ENCODE results near the gene SERHL2.
A peak's percentile ranks its signal among the peaks of the same experiment; 100 is the strongest.
"Not testable (repeated sequence)": the region's sequence is repeated elsewhere in the genome, so short reads cannot be mapped to it uniquely, and the experiment has no call there.

The SERHL2 gene

DNA sequence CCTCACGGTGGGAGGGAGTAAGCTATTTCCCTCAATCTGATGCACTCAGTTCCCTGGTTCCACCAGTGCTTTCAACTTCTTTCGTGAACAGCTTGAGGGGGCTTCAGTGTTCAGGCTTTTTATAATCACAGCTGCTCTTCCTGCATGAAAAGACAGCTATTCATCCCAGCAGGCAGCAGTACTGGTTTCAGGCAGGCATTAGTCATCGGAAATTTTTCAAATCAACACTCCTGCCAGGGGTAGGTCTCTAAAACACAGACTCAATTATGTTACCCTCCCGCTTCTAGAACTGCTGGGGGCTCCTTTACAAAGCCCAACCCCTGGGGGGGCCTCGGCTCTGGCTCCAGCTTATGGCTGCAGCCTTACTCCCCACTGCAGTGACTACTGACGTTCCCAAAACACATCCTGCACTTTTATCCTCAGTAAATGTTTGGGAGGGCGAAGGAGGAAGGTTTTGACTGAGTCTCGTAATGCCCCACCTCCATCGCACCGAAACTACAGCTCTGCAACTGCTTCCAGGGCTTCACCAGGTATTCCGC, 55.1 kb downstream of the SERHL2 start:
- no peak for DNase-seq

DNA sequence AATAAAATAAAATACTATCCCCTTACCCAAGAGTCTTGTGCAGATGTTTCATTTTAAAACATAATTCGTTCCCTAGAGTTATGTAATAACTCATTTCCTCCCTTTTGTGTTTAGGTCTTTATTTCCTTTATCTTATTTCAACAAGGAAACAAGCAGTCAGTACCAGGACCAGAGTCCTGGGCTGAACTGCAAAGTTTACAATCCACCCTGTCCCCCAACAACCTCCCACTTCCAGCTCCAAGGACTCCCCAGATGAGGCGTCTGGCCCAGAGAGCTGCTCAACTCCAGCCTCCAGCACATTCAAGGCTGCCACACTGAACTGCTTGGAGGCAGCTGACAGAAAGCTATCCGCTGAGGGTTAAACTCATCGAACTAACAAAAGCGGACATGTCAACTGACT, 56.4 kb downstream of the SERHL2 start:
- no peak for DNase-seq

DNA sequence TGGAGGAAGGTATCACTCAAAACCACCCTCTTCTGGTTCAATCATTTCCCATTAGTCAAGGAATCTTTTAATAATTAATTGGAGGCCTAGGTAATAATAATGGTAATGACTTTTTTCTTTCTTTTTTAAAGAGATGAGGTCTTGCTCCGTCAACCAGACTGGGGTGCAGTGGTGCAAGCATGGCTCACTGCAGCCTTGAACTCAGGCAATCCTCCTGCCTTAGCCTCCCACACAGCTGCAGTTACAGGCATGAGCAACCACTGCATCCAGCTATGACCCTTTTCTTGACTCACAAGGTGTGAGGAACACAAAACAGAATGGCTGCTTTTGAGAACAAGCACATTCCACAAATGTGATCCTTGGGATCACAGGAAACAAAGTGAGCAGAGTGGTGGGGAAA, 57.3 kb downstream of the SERHL2 start:
- DNase-seq, result no peak

DNA sequence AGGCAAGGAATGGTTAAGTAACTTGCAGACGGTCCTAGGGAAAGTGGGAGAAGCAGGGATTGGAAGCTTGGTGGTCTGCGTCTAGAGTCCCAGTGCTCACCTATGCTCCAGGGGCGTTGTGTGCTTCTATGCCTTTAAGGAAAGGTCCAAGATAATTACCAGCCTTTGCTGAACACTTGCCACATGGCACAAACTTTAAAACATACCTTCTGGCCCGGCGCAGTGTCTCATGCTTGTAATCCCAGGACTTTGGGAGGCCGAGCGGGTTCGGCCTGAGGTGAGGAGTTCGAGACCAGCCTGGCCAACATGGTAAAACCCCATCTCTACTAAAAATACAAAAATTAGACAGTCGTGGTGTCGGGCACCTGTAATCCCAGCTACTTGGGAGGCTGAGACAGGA, 58.6 kb downstream of the SERHL2 start:
- DNase-seq, result no peak

DNA sequence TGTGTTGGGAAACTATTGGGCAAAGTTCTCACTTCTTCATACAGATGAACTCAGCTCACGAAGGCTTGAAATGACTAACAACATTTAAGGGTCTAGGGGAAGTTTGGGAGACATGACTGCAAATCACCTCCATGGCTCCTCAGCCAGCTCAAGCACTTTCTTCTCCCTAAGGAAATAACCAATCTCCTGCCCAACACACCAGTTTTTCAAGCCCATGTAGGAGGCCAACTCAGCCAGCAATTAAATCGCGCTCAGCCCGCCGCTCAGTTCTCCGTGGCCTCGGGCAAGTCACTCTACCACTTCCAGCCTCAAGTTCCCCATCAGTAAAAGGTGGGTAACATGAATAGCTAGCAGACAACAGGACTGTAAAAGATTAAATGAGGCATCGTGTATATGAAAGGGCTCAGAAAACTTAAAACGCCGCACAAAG, 60.1 kb downstream of the SERHL2 start:
- DNase-seq, result no peak

DNA sequence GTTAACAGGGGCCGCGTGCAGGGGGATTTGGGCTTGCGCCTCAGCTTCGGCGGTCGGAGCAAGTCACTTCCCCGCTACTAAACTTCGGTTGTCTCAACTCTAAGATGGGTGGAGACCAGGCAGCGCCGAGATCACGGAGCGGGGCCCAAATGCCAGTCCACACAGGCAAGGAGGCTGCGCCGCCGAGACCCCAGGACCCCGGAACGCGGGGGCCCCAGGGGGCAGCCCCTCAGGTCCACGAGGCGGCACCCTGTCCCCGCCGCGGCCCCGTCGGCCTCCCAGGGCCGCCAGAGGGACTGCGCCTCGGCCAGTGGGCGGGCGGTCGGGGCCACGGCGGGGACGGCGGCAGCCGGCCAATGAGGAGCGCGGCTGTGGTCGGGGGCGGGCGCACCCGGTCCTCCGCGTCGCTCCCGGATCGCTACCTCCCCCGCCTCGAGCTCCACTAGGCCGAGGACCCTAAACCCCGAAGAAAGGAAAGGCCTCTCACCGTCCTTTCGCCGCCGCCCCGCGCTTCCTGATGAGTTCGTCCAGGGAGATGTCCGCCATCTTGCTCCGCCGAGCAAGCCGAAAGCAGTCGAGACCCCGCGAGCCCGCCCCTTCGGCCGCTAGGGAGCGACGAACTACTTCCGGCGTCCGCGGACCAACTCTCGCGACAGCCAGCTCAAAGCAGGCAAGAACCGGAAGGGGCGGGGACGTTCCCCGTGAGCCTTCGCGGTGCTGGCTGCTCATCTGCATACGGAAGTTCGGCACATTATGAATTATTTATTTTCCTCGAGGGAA, 60.7 kb downstream of the SERHL2 start, which contains the start of gene POLDIP3:
Gene POLDIP3, minus strand, starts transcription at position 572 of the 780 bp plus-strand sequence. Its CDS starts 26 bp downstream, at position 546.
- peak; percentile 97 for DNase-seq

DNA sequence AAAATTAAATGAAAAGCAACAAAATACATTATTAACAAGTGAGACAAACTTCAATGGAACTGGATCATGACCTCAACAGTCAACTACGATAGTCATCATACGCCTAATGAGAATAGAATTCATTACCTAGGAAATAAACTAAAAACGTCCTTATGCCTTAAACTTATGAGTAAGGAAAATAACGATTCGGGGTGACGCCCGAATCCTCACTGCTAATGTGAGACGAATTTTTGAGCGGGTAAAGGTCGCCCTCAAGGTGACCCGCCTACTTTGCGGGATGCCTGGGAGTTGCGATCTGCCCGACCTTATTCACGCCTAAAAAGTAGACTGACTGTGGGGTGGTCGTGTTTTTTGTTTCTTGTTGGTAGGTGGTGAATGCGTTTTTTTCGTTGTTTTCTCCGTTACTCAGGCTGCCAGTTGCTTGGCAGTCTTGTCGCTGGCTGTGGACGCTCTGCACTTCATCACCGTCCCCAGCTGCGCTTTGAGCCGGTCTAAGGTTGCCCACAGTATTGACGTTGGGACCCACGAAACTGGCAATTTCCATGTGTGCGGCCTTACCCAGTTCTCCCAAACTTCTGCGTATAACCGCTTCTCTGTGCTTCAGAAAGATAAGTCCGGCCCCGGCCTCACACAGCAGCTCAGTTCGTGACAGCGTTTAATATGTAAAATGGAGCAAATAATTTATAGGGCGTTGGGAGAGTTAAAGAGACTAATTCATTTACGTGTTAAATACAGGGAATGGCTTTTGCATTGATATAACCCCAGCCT, 61.5 kb downstream of the SERHL2 start:
- DNase-seq, result peak; percentile 66

DNA sequence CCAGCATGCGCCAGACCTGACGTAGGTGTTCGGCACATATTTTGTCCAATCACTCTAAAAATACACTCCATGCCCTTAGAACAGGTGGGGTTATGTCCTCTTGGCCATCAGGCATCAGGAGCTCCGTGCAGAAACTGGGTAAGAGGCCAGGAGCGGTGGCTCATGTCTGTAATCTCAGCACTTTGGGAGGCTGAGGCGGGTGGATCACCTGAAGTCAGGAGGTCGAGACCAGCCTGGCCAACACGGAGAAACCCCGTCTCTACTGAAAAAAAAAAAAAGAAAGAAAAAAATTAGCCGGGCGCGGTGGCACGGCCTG, 62.1 kb downstream of the SERHL2 start:
- DNase-seq, result not testable (repeated sequence)

DNA sequence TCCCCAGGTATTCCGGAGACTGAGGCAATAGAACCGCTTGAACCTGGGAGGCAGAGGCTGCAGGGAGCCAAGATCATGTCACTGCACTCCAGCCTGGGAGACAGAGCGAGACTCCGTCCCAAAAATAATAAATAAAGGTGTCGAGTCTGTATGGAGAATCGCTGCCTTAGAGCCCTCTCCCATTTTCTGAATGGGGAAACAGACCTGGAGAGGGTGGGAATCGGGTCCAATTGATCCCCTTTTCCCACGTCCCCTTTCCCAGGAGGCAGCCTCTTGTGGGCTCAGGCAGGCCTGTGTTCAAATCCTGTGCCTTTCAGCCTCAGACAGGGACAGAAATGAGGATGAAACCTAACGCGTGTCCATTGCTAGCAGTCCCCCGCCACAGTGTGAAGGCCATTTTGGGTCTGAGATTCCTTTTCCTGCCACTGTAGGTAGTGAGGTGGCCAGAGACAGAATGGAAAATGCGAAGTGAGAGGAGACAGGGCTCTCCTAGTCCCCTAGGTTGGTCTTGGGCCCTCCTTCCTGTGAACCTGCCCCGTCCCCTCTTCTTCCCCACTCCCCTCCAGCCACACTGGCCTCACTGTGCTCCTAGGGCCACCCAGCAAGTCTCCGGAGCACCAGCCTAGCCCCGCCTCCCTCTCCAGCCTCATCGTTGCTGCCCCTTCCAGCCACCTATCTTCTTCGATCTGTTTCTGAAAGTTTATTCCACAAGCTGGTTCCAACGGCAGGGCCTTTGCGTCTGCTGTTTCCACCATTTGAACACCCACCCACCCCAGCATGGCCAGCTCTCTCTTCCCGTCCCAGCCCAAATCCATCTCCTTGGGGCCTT, 63.6 kb downstream of the SERHL2 start:
- no peak for DNase-seq

DNA sequence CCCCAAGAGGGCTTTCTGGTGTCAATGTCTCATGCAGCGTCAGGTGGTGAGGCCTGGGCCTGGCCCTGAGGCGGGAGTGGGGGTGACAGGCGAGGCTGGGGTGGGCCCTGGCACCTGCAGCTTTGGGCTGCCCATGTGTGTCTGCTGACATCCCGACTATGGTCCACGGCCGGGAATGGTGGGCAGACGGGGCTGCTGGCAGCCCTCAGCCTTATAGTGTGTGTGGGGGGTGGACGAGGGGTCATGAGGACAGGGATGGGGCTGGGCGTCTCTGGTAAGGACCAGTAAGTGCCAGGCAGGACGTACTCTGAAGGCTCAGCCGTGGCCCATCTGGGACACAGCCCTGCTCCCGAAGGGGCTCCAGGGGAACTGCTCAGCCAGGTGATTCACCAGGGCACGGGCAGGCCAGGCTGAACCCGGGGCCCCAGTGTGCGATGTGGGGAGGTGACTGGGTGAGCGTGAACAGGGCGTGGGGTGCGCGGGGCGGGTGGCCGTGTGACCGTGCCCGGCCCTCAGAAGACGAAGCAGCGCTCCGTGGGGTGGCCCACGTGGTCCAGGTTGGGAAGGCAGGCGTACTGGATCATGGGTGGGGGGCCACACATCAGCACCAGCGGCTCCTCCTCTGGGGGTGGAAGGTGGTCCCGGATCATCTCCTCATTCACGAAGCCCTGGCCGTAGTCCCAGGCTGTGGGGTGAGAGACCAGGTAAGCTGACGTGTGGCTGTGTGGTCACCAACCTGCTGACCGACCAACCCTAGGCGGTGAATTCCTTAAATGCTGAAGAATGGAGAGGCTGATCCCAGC, 65.7 kb downstream of the SERHL2 start:
- DNase-seq, result no peak

DNA sequence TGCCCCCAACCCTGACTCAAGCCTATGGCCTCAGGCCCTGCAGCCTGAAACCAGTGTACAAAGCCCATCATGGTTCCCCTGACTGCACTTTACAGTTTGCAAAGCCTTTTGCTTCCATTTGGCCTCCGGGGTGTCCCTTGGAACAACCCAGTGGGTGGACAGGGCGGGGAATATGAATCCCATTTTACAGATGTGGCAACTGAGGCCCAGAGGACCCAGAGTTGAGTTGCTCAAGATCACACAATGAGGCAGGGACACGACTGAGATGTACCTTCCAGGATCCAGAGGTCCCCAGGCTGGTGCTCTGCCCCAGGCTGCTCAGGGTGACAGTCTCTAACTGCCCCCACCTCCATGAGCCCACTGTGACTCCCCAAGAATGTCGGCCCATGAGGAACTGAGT, 66.3 kb downstream of the SERHL2 start:
- DNase-seq, result no peak

DNA sequence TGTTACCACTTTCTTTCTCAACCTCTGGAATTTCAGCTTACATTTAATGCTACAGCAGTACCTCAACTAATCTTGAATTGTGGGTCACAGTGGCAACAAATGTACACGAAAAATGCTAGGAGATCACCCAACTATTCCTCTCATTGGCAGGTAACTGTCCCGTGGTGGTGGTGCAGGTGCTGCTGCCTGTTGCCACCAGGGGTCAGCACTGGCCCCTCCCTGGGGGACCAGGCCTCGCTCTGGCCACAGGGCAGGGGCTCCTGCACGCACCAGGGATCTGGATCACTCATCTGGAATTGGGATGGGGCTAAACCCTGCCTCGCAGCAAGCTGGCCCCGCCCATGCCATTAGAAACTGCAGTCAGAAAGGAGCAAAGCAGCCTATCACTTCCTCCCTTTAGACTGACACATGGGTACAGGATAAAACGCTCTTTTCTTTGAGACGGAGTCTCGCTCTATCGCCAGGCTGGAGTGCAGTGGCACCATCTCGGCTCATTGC, 67.8 kb downstream of the SERHL2 start:
- DNase-seq, result peak; percentile 38

DNA sequence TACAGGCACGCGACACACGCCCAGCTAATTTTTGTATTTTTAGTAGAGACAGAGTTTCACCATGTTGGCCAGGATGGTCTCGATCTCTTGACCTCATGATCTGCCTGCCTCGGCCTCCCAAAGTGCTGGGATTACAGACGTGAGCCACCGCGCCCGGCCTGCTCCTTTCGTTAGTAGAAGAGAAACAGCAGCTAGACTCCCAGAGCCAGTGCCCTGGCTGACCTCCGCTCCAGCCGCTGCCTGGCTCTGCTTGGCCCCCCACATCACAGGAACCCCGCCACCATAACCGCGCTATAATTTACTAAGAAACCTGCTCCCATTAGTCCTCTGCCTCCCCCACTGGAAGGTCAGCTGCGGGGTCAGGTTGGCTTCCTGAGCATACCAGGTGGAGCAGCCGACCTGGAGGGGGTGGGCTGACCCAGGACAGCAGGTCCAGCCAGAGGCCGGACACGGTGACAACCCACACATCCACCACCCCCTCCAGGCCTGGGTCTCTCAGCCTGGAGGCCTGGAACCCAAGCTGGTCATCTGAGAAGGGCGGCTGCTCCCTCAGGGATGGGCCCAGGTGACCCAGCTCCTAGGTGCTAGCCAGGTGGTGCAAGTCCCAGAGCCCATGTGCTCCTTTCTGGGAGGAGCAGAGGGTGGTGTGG, 68.4 kb downstream of the SERHL2 start:
- DNase-seq, result no peak

DNA sequence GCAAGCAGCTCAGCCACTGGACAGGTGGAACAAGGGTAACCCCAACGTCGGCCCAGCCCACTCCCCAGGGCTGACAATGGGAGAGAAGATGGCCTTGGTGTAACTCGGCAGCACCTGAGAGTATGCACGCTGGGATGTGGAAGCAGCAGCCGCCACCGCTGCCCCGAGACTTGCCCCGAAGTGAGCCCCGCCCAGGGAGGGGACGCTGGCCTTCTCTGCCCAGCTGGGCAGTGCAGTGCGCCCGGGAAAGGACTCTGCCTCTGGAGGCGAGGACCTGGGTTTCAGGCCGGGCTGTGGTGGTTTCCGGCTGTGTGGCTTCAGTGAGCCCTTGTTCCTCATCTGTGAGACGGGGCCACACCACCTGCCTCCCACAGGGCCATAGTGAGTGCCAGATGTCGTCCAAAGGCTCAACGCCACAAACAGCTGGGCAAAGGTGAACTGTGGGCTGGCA, 69.6 kb downstream of the SERHL2 start:
- no peak for DNase-seq
